MM.1S (cell line): ENCODE results near the gene BMPR1A.

Experiments
- CTCF ChIP-seq: fragments of 300-600 bp; sonication (generic); IDR thresholded peaks from 2 replicates; pipeline ENCODE4 v1.5.1; 2016; ENCODE audit warnings: antibody characterized with exemption, low read length, mixed read lengths
- EZH2 ChIP-seq: fragments of 300-600 bp; sonication (generic); optimal IDR thresholded peaks from 2 replicates; pipeline ENCODE3; 2017; ENCODE audit warnings: low read depth, mild to moderate bottlenecking, antibody characterized with exemption, low read length, mixed read lengths
- EZH2phosphoT487 ChIP-seq: fragments of 300-600 bp; sonication (generic); IDR thresholded peaks from 2 replicates; pipeline ENCODE4 v1.6.1; 2018; ENCODE audit warnings: antibody characterized with exemption, low read length

- no peak for TF ChIP-seq CTCF
- no peak for TF ChIP-seq EZH2phosphoT487
- no peak for TF ChIP-seq EZH2
These were observed 8.4 kb upstream of the BMPR1A start for GRCh38 chr10:86747796-86748581.
